ELF-1 (cell line): ENCODE results near the gene CCDC121.

Source experiments
- DNase-seq: peaks from one replicate; pipeline ENCODE4 v3.0.0-alpha.2; 2016; ENCODE audit warnings: low read depth, low spot score

The CCDC121 gene, protein sequence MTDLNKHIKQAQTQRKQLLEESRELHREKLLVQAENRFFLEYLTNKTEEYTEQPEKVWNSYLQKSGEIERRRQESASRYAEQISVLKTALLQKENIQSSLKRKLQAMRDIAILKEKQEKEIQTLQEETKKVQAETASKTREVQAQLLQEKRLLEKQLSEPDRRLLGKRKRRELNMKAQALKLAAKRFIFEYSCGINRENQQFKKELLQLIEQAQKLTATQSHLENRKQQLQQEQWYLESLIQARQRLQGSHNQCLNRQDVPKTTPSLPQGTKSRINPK

DNA sequence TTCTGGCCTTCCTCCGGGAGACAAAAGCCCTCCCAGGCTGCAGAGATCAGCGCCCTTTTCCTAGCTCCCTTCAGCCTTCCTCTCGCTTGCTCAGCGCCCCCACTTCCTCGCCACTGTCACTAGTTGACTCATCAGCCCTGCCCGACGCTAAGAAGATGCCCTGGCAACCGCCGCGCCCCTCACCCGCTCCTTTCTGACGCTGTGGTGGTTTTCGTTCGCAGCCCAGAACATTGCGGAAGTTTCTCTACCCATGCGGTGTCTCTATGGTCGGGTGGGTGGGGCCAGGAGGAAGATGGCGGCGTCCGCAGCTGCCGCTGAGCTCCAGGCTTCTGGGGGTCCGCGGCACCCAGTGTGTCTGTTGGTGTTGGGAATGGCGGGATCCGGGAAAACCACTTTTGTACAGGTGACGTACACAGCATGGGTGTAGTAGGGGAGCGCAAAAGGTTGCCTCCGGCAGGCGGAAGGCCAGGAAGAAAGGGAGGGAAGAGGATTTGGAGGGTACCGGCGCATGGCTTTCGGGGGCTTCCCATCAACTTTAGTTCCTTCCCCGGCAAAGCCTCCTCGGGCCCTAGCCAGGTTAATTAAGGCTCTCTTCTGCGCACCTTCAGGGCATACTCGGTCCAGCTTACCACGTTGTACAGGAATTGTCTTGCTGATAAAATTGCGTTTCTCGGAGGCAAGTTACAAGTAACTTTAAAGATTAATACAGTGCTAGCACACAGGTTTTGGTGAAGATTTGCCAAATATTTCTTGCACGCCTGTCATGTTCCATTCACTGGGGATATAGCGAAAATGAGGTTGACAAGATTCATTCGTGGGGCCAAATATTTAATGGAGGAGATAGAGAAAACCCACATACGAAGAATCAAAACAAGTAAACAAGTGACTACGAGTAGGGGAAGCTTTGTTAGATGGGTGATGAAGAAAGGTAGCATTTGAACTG lies at the start of gene CCDC121, which contains the start of gene GPN1:
Gene CCDC121, minus strand, starts transcription at position 246 of the 943 bp plus-strand sequence. CDS start 1,213 bp downstream, outside the sequence.
Gene GPN1, plus strand, starts transcription at position 284 of the 943 bp plus-strand sequence. Its CDS starts 9 bp downstream, at position 293.
- DNase-seq: peak; percentile 88

DNA sequence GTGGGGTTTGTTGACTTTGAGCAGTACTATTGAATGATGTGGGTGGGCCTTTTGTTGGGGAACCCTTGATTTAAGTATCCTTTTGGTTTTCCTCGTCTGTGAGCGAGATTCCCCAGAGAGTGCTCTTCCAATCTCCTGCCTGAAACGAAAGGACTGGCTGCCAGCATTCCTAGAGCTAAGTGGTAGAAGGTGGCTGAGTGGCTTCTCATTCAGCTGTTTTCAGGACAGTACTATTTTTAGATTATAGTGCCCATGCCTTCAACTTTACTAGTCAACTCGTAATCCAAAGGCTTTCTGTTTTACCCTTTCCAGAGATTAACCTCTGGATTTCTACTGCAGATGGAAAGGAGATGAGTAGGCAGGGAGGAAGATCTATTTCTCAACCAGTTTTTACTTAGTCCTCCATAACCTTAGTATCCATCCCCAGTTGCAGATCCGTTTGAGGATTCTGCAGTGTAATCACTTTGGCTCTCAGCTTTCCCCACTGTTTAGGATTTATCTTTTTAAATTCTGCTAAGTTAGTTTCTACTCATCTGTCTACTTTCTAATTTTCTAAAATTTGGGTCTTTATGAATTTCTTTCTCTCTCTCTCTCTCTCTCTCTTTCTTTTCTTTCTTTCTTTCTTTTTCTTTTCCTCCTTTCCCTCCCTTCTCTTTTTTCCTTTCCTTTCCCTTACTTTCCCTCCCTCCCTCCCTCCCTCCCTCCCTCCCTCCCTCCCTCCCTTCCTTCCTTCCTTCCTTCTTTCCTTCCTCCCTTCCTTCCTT lies 44.1 kb upstream of the CCDC121 start:
- DNase-seq: no peak

DNA sequence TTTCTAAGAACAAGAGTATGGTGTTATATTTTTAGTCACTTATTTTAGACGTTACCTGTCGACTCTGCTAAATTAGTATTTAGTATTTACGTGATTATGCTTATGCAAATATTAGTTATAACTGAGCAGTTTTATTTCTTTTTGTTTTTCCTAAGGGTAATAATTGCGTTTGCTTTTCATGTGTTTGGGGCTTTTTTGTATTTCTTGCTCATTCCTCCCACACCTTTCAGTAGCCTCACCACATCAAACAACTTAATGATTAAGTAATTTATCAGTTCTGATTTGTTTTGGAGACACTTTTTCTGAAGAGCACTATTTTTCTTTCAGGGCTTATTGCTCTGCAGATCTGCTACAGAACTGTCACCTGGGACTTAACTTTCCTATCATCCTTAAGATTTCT lies 42.4 kb upstream of the CCDC121 start:
- DNase-seq: no peak

DNA sequence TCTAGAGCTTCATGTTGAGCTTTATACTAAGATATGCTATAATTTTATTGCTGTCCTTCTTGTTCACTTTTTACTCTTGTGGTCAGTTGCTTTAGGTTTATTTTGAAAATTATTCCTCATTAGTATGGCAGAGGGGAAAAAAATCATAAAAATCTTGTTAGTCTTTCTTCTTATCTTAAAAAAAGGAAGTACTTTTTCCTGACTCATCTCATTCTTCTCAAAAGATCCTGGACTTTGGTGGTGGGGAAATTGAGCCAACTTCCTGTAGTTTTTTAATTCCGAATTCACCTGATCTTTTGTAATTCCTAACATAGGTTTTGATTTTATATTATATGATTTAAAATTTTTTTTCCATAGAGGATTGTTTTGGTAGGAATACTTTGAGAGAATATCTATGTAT lies 38.6 kb upstream of the CCDC121 start:
- no peak for DNase-seq

DNA sequence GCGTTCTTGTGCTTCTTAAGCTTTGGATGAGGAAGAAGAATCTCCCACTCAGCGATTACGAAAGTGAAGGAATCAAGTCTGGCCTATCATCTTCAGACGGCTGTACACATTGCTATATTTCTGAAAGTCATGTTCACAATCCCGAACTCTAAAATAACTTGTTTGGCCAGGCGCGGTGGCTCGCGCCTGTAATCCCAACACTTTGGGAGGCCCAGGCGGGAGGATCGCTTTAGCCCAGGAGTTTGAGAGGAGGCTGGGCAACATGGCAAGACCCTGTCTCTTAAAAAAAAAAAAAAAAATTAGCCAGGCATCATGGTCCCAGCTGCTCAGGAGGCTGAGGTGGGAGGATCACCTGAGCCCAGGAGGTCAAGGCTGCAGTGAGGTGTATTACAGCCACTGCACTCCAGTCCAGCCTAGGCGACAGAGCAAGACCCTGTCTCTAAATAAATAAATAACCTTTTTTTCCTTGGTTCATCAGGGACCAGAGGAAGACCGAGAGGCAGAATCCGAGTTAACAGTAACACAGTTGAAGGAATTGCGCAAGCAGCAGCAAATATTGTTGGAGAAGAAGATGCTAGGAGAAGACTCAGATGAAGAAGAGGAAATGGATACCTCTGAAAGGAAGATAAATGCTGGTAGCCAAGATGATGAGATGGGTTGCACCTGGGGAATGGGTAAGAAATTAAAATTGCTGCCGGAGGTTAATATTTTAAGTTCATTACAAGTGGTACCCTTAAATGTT lies 36.0 kb upstream of the CCDC121 start:
- DNase-seq: no peak

DNA sequence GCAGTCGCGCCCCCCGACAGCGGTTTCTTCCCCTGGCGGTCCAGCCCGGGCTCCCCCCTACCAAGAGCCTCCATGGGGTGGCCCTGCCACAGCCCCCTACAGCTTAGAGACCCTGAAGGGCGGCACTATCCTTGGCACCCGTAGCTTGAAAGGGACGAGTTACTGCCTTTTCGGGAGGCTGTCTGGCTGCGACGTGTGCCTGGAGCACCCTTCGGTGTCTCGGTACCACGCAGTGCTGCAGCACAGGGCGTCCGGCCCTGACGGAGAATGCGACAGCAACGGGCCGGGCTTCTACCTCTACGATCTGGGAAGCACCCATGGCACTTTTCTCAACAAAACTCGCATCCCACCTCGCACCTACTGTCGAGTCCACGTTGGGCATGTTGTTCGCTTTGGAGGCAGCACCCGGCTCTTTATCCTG lies 35.4 kb upstream of the CCDC121 start:
- DNase-seq: no peak

DNA sequence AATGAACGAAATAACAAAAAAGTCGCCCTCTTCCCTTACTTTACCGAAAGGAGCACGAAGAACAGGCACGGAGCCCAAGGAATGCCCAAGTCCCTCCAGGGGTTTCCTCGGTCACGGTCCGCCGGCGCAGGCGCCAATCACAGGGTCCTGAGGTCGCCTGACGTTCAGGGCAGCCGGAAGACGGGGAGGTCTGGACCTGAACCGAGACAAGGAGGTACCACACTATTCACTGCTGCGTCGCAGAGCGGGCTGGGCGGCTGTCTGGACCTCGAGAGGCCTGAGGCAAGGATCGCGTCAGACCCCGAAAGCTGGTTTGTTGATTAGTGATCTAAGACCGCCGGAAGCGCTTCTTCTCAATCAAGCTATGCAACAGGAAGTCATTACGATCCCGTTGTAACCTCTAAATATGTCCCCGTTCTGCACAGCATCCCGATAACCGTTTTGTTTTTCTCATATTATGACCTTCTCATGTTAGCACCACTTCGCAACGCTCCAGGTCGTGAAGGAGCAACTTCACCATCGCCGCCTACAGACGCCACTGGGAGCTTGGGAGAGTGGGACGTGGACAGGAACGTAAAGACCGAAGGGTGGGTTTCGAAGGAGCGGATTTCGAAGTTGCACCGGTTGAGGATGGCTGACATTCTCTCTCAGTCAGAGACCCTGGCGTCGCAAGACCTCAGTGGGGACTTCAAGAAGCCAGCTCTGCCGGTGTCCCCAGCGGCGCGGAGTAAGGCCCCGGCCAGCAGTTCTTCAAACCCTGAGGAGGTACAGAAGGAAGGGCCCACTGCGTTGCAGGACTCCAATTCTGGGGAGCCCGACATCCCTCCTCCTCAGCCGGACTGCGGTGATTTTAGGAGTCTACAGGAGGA lies 34.7 kb upstream of the CCDC121 start, which contains the start of the genes SLC4A1AP and SUPT7L:
Gene SLC4A1AP, plus strand, starts transcription at position 605 of the 869 bp plus-strand sequence. Its CDS starts 26 bp downstream, at position 631.
Gene SUPT7L, minus strand, starts transcription at position 330 of the 869 bp plus-strand sequence. CDS start 1,422 bp downstream, outside the sequence.
- peak; percentile 94 for DNase-seq

DNA sequence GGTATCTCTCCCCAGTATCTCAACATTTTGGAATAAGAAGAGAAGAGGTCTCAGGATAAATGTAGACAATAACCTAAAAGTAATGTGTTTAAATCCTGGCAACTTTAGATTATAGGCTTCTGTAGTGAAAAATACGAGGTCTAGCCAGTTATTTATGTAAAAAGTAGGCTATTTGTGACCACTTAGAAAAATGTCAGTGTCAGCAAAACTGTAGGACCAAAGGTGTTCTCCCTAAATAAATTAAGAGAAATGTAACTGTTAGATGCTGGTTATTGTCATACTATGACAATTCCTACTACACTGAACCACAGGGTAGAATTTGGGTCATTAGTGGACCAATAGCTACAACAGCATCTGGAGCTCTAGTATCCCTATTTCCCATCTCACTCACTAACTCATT lies 32.6 kb upstream of the CCDC121 start:
- DNase-seq: no peak

DNA sequence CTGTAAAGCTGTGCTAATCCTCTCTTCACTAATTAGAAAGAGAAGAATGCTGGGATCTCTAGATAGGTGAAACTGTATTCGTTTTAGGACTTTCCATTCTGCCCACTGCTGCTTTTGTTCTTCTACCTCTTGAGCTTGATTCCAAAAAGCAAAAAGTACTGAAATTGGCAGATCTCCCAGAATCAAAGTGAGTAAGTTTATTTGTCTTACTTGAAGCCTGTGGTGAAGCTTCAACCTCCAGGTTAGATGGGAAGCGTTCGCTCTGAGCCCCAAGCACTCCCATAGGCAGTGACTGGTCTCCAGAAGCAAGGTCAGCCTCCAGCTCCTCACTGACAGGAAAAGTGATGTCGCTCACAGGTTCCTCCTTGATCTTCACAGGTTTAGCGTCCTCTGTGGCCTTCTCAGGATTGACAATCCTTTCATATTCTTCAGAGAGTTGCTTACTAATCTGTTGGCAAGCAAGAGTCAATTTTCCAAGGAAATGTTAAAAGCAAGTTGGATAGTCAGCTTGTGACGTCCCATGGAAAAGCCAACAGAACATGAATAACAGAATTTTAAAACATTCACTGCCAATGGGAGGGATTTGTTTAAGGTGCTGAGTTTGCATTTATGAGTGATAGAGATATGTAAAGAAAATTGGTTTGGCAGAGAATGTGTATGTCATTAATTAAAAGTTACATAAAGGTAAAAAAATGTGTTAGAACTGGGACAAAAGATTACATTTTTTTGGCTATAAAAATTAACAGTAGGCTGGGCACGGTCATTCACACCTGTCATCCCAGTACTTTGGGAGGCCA lies 26.5 kb upstream of the CCDC121 start:
- no peak for DNase-seq

DNA sequence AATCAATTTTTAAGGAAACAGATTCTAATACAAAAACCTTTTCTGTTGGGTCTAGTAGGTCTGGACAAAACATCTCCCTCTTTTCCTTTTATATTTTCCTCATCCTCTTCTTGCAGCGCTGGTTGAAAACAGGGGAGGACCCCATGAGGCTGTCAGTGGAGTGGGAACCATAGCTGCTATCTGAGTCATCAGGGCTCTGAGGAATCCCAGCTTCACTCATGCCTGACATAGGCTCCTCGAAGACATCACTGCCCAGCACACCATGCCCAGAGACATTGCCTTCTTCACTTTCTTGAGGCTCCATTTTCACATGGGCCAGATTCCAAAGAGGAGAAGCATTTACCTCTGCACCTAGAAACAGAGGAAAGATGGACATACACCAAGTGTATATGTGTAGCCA lies 24.6 kb upstream of the CCDC121 start:
- no peak for DNase-seq

DNA sequence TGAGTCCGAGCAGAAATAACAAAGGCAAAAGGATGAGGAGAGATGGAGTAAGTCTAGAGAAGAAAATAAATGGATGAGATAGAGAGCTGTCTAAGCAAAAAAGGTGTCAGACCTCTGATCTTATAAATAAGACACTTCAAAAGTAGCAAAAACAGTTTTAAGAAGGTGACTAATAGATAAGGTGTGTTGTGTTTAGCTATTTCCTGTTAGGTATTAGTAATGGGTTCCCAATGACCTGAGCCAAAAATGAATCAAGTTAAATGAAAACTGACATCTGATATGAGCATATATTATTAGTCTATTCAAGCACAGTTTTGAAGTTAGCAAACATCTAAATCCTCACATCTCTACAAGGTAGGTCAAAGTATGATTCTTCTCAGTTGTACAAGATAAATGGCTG lies 24.0 kb upstream of the CCDC121 start:
- DNase-seq: no peak

DNA sequence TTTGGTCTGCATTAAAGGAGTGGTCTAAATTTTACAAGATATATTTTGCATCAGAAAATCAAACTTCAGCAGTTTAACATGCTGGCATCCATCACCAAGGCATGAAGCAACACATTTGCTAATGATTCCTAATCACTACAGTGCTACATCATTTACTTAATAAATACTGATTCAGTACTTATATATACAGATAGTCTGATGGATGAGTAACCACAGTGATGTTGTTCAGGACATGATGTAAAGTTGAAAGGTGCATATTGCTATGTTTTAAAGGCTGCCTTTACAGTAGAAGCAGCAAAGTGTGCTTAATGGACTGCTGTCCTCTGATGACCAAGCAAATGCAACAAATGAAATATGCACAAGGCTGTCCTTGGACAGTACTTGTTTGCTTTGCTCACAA lies 23.5 kb upstream of the CCDC121 start:
- DNase-seq: no peak

DNA sequence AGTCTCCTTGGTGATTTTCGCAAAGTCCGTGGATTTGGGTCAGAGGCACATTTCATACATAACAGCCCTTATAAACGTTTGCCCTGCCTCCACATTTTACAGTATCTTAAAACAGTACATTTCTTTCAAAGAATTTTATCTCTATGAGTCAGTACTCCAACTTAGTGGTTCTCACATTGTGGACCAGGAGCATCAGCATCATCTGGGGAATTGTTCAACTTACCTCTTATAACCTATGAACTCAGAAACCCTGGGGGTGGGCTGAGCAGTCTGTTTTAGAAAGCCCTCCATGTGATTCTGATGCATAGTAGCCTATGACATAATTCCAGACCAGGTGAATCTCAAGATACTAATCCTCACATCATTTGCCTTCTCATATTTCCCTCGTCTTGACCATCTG lies 22.2 kb upstream of the CCDC121 start:
- no peak for DNase-seq

DNA sequence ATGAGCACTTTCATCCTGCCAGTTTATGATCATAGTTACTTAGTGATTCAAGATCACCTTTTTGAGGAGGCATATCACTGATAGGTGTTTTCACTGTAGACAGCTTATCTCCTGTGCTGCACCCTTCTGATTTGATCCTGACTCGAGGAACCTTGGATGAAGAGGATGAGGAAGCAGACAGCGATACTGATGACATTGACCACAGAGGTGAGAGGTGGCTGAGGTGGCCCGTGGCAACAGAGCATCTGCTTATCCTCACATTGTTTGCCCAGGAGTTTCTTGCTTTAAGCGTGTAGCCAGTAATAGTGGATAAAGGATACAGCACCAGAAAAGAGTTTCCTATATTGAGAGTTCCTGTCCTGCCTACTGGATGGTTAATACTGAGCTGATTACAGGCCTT lies 18.9 kb upstream of the CCDC121 start:
- DNase-seq: no peak

DNA sequence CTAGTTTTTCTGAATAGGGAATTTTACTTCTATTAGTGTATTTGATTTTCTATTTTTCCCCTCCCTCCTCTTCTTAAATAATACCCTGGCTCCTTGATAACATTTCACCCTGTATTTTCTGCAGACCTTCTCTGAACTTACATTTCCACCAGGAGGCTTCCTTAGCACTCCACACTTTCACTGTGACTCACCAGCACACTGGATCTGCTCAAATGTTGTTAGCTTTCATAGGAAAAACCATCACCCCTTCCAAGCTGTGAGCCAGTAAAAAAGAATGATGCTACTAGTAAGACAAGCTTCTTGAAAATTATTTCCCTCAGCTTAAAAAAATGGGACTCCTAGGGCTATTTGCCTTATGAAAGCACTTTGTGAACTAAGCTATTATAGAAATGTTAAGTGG lies 18.5 kb upstream of the CCDC121 start:
- DNase-seq: no peak

DNA sequence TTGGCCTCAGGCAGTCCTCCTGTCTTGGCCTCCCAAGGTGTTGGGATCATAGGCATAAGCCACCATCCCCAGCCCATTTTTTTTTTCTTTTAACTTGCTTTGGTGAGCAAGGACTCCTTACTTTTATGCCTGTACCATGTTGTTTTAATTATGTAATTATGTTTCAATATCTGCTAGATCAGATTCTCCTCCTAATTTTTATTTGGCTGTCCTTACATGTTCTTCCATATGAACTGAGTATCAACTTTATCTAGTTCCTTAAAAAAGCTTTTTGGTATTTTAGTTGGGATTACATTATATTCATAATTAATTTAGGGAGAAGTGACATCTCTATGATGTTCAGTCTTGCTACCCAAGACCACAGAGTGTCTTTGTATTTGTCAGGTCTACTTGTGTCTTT lies 16.4 kb upstream of the CCDC121 start:
- no peak for DNase-seq

DNA sequence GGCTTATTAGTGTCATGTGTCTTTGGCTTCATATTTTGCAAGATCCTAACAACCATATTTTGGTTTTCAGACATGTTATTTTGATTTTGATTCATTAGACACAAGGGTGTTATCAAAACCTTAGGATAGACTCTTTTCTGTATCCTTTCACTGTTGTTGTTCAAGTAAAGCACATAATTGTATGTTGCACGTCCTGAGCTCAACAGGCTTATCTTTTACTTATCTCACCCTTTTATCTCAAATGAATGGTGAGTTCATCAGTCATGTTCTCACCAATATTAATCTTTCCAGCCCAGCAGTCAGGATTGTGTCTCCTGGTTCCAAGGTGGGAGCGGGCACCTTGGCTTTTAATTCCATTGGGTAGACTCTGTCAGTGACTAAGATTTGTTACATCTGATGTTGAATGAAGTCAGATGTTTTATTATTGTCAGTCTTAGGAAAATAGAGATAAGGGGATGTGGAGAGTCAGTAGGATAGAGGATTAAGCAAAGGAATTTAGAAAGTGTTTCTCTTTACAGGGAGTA lies 12.0 kb upstream of the CCDC121 start:
- DNase-seq: no peak

DNA sequence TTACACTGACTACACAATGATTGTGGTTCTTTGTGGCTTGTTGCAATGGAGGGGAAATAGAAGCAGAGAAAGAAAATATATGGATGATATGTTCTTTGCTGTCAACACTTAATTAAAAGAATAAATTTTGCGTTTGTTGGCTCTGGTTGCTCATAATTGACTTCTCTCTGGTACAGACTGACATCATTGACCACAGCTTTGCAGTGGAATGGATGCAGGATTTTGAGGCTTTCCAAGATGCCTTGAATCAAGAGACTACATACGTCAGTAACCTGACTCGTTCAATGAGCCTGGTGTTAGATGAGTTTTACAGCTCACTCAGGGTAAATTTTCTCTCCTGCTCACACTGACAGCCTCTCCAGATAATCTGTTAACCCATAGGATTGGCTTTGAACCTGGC lies 9.9 kb upstream of the CCDC121 start:
- no peak for DNase-seq
